GM12875 (cell line): ENCODE data around the gene TNFRSF13B.
A peak's percentile ranks its signal among the peaks of the same experiment; 100 is the strongest.
"Not testable (repeated sequence)": the region's sequence is repeated elsewhere in the genome, so short reads cannot be mapped to it uniquely, and the experiment has no call there.

ENCODE experiments used
- H3K4me3 ChIP-seq: one replicate; pipeline ENCODE4 v1.5.1; 2011; ENCODE audit warnings: low read depth, low read length, control low read depth
- TF ChIP-seq, protein P1 (sequence below): IDR thresholded peaks from 2 replicates; pipeline ENCODE4 v1.5.1; 2011; ENCODE audit warnings: low read depth, mild to moderate bottlenecking, control low read depth, inconsistent platforms, low read length, moderate library complexity, borderline replicate concordance; ENCODE audit not compliant: insufficient read depth

The TNFRSF13B gene

DNA sequence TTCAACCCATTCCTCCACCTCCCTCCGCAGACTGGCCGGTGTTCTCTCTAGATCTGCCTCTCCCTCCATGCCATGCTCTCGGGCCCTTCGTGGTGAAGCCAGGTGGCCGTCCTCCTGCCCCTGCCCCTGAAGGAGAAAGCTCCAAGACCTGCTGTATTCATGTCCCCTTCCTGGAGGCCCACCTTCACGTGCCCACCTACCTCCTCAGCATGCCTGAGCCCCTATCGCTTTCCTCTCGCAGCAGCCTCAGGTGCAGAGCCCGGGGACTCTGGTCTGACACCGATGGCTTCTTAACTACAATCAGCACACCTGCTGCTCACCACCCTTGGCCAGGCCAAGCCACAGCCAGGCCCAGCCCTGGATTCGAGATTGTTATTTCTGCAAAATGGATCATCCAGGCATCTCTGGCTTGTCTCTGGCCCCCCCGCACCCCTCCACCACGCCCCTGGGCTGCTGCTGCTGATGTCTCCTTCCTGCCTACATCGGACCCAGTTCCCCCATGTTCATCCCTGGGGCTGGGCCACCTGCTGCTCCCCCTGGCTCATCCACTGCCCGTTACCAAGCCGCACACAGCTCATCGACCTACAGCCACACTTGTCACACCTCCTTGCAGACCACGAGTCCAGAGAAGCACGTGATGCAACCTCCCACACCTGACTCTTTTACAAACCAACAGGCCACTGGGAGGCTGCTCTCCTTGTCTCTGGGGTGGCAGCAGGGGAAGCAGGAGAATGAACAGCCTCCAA is 32.5 kb upstream of the TNFRSF13B start:
- TF ChIP-seq, protein P1, sequence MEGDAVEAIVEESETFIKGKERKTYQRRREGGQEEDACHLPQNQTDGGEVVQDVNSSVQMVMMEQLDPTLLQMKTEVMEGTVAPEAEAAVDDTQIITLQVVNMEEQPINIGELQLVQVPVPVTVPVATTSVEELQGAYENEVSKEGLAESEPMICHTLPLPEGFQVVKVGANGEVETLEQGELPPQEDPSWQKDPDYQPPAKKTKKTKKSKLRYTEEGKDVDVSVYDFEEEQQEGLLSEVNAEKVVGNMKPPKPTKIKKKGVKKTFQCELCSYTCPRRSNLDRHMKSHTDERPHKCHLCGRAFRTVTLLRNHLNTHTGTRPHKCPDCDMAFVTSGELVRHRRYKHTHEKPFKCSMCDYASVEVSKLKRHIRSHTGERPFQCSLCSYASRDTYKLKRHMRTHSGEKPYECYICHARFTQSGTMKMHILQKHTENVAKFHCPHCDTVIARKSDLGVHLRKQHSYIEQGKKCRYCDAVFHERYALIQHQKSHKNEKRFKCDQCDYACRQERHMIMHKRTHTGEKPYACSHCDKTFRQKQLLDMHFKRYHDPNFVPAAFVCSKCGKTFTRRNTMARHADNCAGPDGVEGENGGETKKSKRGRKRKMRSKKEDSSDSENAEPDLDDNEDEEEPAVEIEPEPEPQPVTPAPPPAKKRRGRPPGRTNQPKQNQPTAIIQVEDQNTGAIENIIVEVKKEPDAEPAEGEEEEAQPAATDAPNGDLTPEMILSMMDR, result no peak
- H3K4me3 ChIP-seq, result no peak overlapping the region

DNA sequence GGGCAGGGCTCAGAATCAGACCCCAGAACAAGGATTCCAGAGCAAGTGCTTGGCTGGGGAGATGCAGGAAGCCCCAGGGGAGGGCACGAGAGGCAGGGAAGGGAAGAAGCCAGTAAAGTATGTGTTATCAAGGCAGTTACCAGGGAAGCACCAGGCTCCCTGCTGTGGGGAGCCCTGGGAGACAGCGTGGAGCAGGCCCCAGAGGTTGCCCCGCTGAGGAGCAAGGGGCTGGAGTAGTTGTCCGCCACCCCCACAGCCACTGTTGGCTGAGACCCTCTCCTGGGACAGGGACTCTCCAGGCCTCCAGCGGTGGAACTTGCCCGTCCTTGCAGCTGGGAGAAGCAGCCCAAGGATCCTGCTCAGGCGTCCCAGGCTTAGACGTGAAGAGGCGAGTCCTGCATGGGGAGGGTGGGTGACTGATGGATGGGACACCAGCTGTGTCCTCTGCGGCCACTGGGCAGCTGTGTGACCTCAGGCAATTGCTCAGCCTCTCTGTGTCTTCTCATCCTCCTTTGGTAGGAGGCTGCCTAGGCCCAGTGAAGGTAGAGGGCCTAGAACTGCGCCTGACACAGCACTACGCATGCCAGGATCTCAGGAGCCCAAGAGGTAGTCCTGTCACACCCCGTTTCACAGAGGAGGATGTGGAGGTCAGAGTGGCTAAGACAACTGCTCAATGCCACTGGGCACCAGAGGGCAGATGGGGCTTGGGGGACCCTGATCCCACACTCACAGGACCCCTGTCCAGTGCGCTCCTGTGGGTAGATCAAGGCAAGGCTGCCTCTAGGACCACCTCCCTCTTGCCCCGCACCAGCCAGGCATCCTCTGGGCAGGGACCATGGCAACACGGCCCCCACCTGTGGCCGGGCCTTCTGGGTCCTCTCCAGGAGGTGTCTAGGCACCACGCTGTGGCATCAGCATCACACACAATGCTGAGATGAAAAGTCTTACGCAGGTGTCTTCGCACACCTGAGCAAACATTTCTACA is 31.1 kb upstream of the TNFRSF13B start:
- H3K4me3 ChIP-seq, result not testable (repeated sequence)

DNA sequence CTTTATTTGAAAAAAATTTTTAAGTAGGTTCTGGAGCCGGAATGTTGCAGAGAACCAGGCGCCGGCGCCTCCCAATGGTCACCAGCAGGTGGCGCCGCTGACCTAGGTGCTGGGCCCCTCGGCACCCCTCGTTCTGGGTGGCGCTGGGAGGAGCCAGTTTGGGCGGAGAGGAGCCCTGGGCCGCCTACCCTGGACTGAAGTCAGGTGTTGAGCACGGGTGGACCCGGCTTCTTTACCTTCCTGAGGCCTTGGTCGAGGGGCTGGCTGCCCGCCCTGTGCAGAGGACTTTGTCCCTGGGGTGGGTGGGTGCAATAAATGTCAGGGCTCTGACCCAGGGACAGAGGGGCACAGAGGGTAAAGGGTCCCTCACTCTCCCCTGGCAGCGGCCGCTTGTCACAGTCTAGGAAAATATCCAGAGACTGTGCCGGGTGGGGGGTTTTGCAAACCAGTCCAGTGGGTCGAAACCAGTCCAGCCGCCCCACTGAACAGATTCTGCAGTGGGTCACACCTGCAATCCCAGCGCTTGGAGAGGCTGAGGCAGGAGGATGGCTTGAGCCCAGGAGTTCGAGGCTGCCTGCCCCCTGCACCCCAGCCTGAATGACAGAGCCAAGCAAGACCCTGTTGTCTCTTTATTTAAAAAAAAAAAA is 30.1 kb upstream of the TNFRSF13B start:
- TF ChIP-seq, protein P1, result peak; percentile 96
- H3K4me3 ChIP-seq, result no peak overlapping the region

DNA sequence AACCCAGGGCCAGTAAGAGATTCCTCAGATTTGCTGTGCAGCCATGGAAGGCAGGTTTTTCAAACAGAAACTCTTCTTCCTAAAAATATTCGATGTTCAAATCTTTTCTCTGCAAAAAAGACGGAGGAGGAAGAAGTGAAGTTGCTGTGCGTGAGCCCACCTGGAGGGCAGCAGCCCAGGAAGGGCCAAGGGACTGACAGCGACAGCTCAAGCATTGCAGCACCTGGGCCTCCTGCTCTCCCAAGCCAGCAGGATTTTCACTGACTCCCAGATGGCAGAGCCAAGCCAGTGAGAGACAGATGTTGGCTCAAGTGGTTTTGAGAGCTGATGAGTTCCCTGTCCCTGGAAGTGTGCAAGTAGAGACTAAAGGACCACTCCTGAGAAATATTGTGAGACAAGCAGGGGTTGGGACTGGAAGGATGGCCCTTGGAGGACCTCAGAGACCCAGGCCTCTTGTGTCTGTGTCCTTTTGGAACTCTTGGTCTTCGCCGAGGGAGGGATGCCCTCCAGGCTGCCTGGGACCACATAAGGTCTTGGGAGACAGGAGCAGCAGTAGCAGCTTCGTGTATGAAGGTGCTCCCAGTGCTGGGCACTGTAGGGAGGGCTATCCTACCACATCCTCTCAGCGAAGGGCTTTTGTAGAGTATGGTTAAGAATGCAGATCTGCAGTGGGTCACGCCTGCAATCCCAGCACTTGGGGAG is 29.3 kb upstream of the TNFRSF13B start:
- TF ChIP-seq, protein P1, result no peak
- H3K4me3 ChIP-seq, result no peak overlapping the region

DNA sequence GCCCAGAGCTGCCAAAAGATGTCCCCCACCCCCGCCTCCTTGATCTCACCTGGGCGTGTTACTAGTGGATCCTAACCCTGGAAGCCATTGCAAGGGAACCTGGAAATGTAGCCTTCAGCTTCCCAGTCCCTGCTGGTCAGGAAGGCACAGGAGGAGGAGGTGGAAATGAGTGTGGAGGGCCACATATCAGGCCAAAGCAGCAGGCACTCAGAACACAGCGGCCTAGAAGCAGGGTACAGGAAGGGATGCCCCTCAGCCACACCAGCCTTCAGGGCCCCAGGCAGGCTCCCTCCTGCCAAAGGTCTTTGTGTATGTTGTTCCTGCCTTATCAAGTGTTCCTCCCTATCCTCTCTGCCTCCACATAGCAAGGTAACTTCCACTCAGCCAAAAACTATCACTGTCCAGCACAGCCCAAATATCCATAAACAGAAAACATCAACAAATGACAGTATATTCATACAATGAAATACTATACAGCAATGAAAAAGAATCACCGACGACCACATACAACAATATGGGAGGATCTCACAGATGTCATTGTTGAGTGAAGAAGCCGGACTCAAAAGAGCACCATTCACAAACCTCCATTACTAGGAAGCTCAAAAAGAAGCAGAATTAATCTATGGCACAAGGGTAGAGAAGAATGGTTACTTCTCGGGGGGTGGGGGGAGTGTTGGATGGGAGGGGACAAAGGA is 28.2 kb upstream of the TNFRSF13B start:
- H3K4me3 ChIP-seq, result no peak overlapping the region
- TF ChIP-seq, protein P1, result no peak

DNA sequence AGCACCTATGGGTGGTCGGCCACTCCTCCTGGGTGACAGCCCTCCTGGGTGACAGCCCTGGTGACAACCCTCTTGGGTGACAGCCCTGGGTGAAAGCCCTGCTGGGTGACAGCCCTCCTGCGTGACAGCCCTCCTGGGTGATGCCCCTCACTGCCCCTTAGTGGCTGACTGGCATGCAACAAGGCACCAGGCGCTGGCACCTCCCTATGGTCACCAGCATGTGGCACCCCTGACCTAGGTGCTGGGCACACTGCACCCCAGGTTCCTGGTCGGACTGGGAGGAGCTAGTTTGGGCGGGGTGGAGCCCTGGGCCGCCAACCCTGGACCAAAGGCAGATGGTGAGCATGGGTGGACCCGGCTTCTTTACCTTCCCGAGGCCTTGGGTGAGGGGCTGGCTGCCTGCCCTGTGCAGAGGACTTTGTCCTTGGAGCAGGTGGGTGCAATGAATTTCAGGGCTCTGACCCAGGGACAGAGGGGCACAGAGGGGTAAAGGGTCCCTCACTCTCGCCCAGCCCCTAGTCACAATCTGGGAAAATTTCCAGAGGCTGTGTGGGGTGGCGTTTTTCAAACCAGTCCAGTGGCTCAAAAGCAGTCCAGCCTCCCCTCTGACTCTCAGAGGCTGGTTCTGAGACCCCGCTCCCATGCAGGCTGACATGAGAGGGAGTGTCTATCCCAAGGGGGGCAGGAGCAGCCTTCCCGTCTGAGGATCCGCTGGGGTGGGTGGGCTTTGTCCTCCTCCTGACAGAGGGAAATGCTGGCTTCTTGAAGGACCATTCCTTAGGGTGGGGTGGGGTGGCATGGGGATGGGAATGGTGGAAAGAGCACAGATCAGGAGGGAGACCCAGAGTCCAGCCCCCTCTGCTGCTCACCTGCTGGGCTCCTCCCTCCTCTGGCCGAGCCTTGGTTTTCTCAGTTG is 25.9 kb upstream of the TNFRSF13B start:
- no peak overlapping the region for H3K4me3 ChIP-seq
- TF ChIP-seq, protein P1, result 0 out of 2 replicates have a peak, but pooled peaks have one; percentile 27

DNA sequence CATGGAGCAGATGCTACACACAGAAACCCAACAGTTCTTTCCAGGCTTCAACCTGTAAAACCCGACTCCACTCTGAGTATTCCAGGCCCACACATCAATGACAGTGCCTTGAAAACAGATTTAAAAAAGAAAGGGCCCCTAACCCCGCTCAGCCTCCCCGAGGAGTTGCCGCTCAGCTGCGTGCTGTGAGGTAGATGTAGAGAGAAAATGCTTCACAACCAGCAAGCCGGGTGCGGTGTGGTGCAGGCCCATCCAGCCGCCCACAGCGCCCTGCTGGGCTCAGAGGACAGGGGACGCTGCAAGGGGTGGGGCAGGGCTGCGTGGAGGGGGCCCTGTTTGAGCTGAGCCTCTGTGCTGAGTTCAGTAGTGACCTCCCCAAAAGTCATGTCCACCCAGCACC is 24.8 kb upstream of the TNFRSF13B start:
- H3K4me3 ChIP-seq, result not testable (repeated sequence)
